Caco-2 (cell line): Measurements from ENCODE around the gene RAX. TPM values are rescaled to one million over a fixed set of nuclear protein-coding genes. Genes with fewer than 3 reads are reported as not detected.

ENCODE experiments used
- Bru-seq: library from RNA; stranded (reverse); fragments of 400-500 nt; gene quantifications from one replicate; lab custom pipeline; 2021; lab: Mats Ljungman, UMichigan
- BruChase-seq, 2 experiments: library from RNA; stranded (reverse); fragments of 400-500 nt; gene quantifications; one replicate each; lab custom pipeline; 2021; lab: Mats Ljungman, UMichigan
- BruUV-seq: library from RNA; stranded (reverse); fragments of 400-500 nt; replicated peaks from 2 replicates; lab custom pipeline; 2021; lab: Mats Ljungman, UMichigan
- CTCF ChIA-PET: fragments of 300-600 bp; sonication (Branson Sonifier 250); formaldehyde crosslinking; loops from one replicate; lab custom pipeline; 2022; ENCODE audit warnings: antibody characterized with exemption; lab: Charles Lee
- POLR2A ChIA-PET: fragments of 300-600 bp; sonication (Branson Sonifier 250); formaldehyde crosslinking; loops from one replicate; lab custom pipeline; 2022; ENCODE audit warnings: antibody characterized with exemption; lab: Charles Lee
- DNase-seq, 2 experiments: peaks; one replicate each; pipeline versions ENCODE4 v3.0.0 to v3.0.0-alpha.2; 2020 to 2022
- H3K27me3 ChIP-seq: replicated peaks from 2 replicates; pipeline ENCODE4 v1.6.0; 2011; ENCODE audit warnings: low read length; ENCODE audit not compliant: control insufficient read depth, insufficient read depth
- H3K36me3 ChIP-seq: 2 replicates; pipeline ENCODE4 v1.5.1; 2011; ENCODE audit warnings: low read length; ENCODE audit not compliant: control insufficient read depth, insufficient read depth
- H3K4me1 ChIP-seq: fragments of 250-450 bp; sonication (Bioruptor Pico); 2 replicates; pipeline ENCODE4 v1.5.1; 2020; ENCODE audit warnings: mild to moderate bottlenecking
- H3K4me3 ChIP-seq: 2 replicates; pipeline ENCODE4 v1.5.1; 2011; ENCODE audit warnings: low read depth, mild to moderate bottlenecking, control low read depth, low read length
- H3K9me3 ChIP-seq: fragments of 250-450 bp; sonication (Bioruptor Pico); 2 replicates; pipeline ENCODE4 v1.5.1; 2020; ENCODE audit warnings: mild to moderate bottlenecking, moderate library complexity
- H3K27ac Mint-ChIP-seq: one replicate; pipeline ENCODE4 v1.8.0; 2022; ENCODE audit warnings: mixed read lengths; ENCODE audit not compliant: unreplicated experiment
- H3K27me3 Mint-ChIP-seq: one replicate; pipeline ENCODE4 v1.8.0; 2022; ENCODE audit warnings: mixed read lengths; ENCODE audit not compliant: insufficient read depth, unreplicated experiment
- H3K36me3 Mint-ChIP-seq: one replicate; pipeline ENCODE4 v1.8.0; 2022; ENCODE audit warnings: mild to moderate bottlenecking, mixed read lengths; ENCODE audit not compliant: insufficient read depth, unreplicated experiment
- H3K4me1 Mint-ChIP-seq: one replicate; pipeline ENCODE4 v1.8.0; 2022; ENCODE audit warnings: low read depth, mixed read lengths; ENCODE audit not compliant: unreplicated experiment
- H3K4me3 Mint-ChIP-seq: one replicate; pipeline ENCODE4 v1.8.0; 2022; ENCODE audit warnings: mild to moderate bottlenecking, moderate library complexity, mixed read lengths; ENCODE audit not compliant: unreplicated experiment
- H3K9me3 Mint-ChIP-seq: one replicate; pipeline ENCODE4 v1.8.0; 2022; ENCODE audit warnings: mixed read lengths; ENCODE audit not compliant: unreplicated experiment
- CTCF ChIP-seq, 2 experiments: fragments of 200-600 bp in 1 of 2; IDR thresholded peaks; 1 replicate in 1 of 2; 2 replicates in 1 of 2; pipeline versions ENCODE4 v1.5.1 to v1.8.0; 2011 to 2022; ENCODE audit warnings: antibody characterized with exemption in 1 of 2, control low read depth in 1 of 2, inconsistent platforms in 1 of 2, low read depth in 1 of 2, low read length in 1 of 2, mild to moderate bottlenecking in 1 of 2, moderate library complexity in 1 of 2; ENCODE audit not compliant: insufficient read depth in 1 of 2, severe bottlenecking in 1 of 2, unreplicated experiment in 1 of 2
- intact Hi-C: fragments of 100-400 bp; cut with micrococcal nuclease; formaldehyde crosslinking; loops from one replicate; pipeline ENCODE4 v1.10.0; 2022; ENCODE audit not compliant: unreplicated experiment
- long read RNA-seq: library from polyadenylated mRNA; stranded (forward); transcript quantifications from one replicate; pipeline ENCODE4 v2.0.0, GENCODE V29; 2022
- total RNA-seq: library from RNA; stranded (reverse); gene quantifications from 2 replicates; pipeline ENCODE4 v1.2.3, GENCODE V29; 2022

RAX gene
- total RNA-seq (not detected in 2 replicates), Bru-seq, nascent RNA (not detected), BruChase-seq, experiment 1, labeled RNA remaining after a 2-hour chase (not detected), BruChase-seq, experiment 2, labeled RNA remaining after a 6-hour chase (not detected)
- long read RNA-seq = 0 reads

- no peak for DNase-seq
- Mint-ChIP-seq H3K27me3 (peaks cover 21% of the 10 kb centered on the region), H3K4me3 (no peak within 1 kb of the TSS), H3K27ac (no peak within 1 kb of the TSS), H3K9me3 (no peaks in the 10 kb centered on the region), H3K36me3 (no peaks in the 10 kb centered on the region), H3K4me1 (no peaks in the 10 kb centered on the region)
- ChIA-PET POLR2A (no interaction called here), CTCF (no interaction called here)
- no peaks in the 10 kb centered on the region for H3K36me3 ChIP-seq
- intact Hi-C loops = no loop called here
- H3K27me3 ChIP-seq = no peaks in the 10 kb centered on the region
- no peaks in the 10 kb centered on the region for H3K9me3 ChIP-seq
- no TSS peak for BruUV-seq
- TF ChIP-seq CTCF (IDR thresholded peaks at IDR 0.05; ENCODE audit: insufficient read depth in 1 of 2, low read depth in 1 of 2, low read length in 1 of 2, severe bottlenecking in 1 of 2, unreplicated experiment in 1 of 2) = no peak
- H3K4me3 ChIP-seq = no peak within 1 kb of the TSS
- H3K4me1 ChIP-seq = no peaks in the 10 kb centered on the region
Measured at GRCh38 chr18:59272891-59273758, at the start of gene RAX. Gene RAX, minus strand, starts transcription at chr18:59273454. Its CDS starts 248 bp downstream, at chr18:59273206.

- DNase-seq = no peak
- H3K27me3 ChIP-seq = no peaks in the 10 kb centered on the region
- Mint-ChIP-seq H3K4me1 (no peaks in the 10 kb centered on the region), H3K9me3 (no peaks in the 10 kb centered on the region), H3K27ac (no peak within 1 kb of the TSS), H3K4me3 (no peak within 1 kb of the TSS), H3K36me3 (no peaks in the 10 kb centered on the region), H3K27me3 (no peaks in the 10 kb centered on the region)
- H3K4me1 ChIP-seq = no peaks in the 10 kb centered on the region
- TF ChIP-seq CTCF (IDR thresholded peaks at IDR 0.05; ENCODE audit: insufficient read depth in 1 of 2, low read depth in 1 of 2, low read length in 1 of 2, severe bottlenecking in 1 of 2, unreplicated experiment in 1 of 2) = no peak
- ChIA-PET CTCF (interaction anchor here (0.6 kb wide), 1 partner anchor 75 kb away, joined by 6 read pairs; no protein-coding TSS in a partner anchor), POLR2A (no interaction called here)
- no peaks in the 10 kb centered on the region for H3K9me3 ChIP-seq
- no peak within 1 kb of the TSS for H3K4me3 ChIP-seq
- no peaks in the 10 kb centered on the region for H3K36me3 ChIP-seq
- BruUV-seq = no TSS peak
- intact Hi-C loops = no loop called here
Measured at GRCh38 chr18:59318460-59319050, 45.3 kb upstream of the RAX start, which contains the start of gene CPLX4. Gene CPLX4, minus strand, starts transcription at chr18:59318649. Its CDS starts 187 bp downstream, at chr18:59318462.

GRCh38 chr18:59311631-59312030, 38.4 kb upstream of the RAX start:
- CTCF ChIA-PET = no interaction called here
- Histone ChIP-seq H3K27me3 (no peaks in the 10 kb centered on the region), H3K4me1 (no peaks in the 10 kb centered on the region), H3K9me3 (no peaks in the 10 kb centered on the region), H3K36me3 (no peaks in the 10 kb centered on the region), H3K4me3 (no peak overlapping the region)
- Mint-ChIP-seq H3K4me3 (no peak overlapping the region), H3K27me3 (peaks cover 2% of the 10 kb centered on the region), H3K4me1 (no peaks in the 10 kb centered on the region), H3K36me3 (no peaks in the 10 kb centered on the region), H3K27ac (no peak overlapping the region), H3K9me3 (no peaks in the 10 kb centered on the region)
- DNase-seq = no peak
- no TSS peak for BruUV-seq
- intact Hi-C loops = no loop called here
- POLR2A ChIA-PET = no interaction called here
- TF ChIP-seq CTCF (IDR thresholded peaks at IDR 0.05; ENCODE audit: insufficient read depth in 1 of 2, low read depth in 1 of 2, low read length in 1 of 2, severe bottlenecking in 1 of 2, unreplicated experiment in 1 of 2) = no peak
